Measurements from ENCODE around the gene ARL8B. TPM values are rescaled to one million over a fixed set of nuclear protein-coding genes. Genes with fewer than 3 reads are reported as not detected.

Gene ARL8B
- polyA plus RNA-seq, 1 donor (not counting 4 experiments of a cell fraction or from before 2014, with no cell fraction given) = 102 TPM

GRCh38 chr3:5190147-5190791, 68.2 kb downstream of the ARL8B start:
- no peaks in the 10 kb centered on the region for H3K9me1 ChIP-seq (ENCODE audit: control insufficient read depth, extremely low read depth, insufficient read depth, low read length)
- H3K9me3 ChIP-seq (ENCODE audit: control insufficient read depth, low read depth, low read length) = no peaks in the 10 kb centered on the region
- H3K27me3 ChIP-seq (ENCODE audit: control insufficient read depth, extremely low read depth, insufficient read depth, low read length) = no peaks in the 10 kb centered on the region
- peaks cover 3% of the 10 kb centered on the region for H4K20me1 ChIP-seq (ENCODE audit: control insufficient read depth, extremely low read depth, insufficient read depth, low read length)
- dilution Hi-C loops (cut with MboI; ENCODE audit: extremely low pct_ligation_motif_present, low sequenced_read_pairs) = no loop called here
- FAIRE-seq = no peak
- peak overlapping the region; percentile 99 for H3K4me2 ChIP-seq (ENCODE audit: control insufficient read depth, extremely low read depth, insufficient read depth, low read depth, low read length)
- peaks cover 5 to 11% of the 10 kb centered on the region in 2 experiments for H3K36me3 ChIP-seq (ENCODE audit: control insufficient read depth in 2 of 2, extremely low read depth in 1 of 2, insufficient read depth in 2 of 2, low read length in 2 of 2)
- no peak overlapping the region for H3K9ac ChIP-seq (ENCODE audit: control insufficient read depth, extremely low read depth, insufficient read depth, low read length)
- peak overlapping the region; percentile 1 to 97 (median 41) for H3K4me3 ChIP-seq (ENCODE audit: control insufficient read depth in 2 of 3, extremely low read depth in 1 of 3, insufficient read depth in 2 of 3, low read depth in 1 of 3, low read length in 3 of 3)
- TF ChIP-seq CTCF (optimal IDR thresholded peaks at IDR 0.05 in 1 of 3, IDR thresholded peaks at IDR 0.05 in 1 of 3, conservative IDR thresholded peaks at IDR 0.05 in 1 of 3; ENCODE audit: extremely low read depth in 1 of 3, insufficient read depth in 2 of 3, low read length in 3 of 3) = no peak
- no peak for TF ChIP-seq EZH2 (IDR thresholded peaks at IDR 0.05; ENCODE audit: low read length)
- no peak for DNase-seq (ENCODE audit: low read depth, low spot score)
- H3K4me1 ChIP-seq (ENCODE audit: control insufficient read depth, extremely low read depth, insufficient read depth, low read length) = peaks cover 51% of the 10 kb centered on the region
- H2AFZ ChIP-seq (ENCODE audit: control insufficient read depth, low read length) = no peak overlapping the region
- H3K27ac ChIP-seq (ENCODE audit: control insufficient read depth, insufficient read depth, low read length) = no peak overlapping the region
- H3K79me2 ChIP-seq (ENCODE audit: control insufficient read depth, insufficient read depth, low read length) = peaks cover 62% of the 10 kb centered on the region

GRCh38 chr3:5191555-5192304, 69.6 kb downstream of the ARL8B start:
- H2AFZ ChIP-seq (ENCODE audit: control insufficient read depth, low read length) = no peak overlapping the region
- H3K79me2 ChIP-seq (ENCODE audit: control insufficient read depth, insufficient read depth, low read length) = peaks cover 62% of the 10 kb centered on the region
- H3K27ac ChIP-seq (ENCODE audit: control insufficient read depth, insufficient read depth, low read length) = no peak overlapping the region
- H4K20me1 ChIP-seq (ENCODE audit: control insufficient read depth, extremely low read depth, insufficient read depth, low read length) = peaks cover 3% of the 10 kb centered on the region
- no peaks in the 10 kb centered on the region for H3K27me3 ChIP-seq (ENCODE audit: control insufficient read depth, extremely low read depth, insufficient read depth, low read length)
- peak overlapping the region; percentile 53 for H3K4me2 ChIP-seq (ENCODE audit: control insufficient read depth, extremely low read depth, insufficient read depth, low read depth, low read length)
- peaks cover 60% of the 10 kb centered on the region for H3K4me1 ChIP-seq (ENCODE audit: control insufficient read depth, extremely low read depth, insufficient read depth, low read length)
- dilution Hi-C loops (cut with MboI; ENCODE audit: extremely low pct_ligation_motif_present, low sequenced_read_pairs) = no loop called here
- no peak for TF ChIP-seq CTCF (optimal IDR thresholded peaks at IDR 0.05 in 1 of 3, IDR thresholded peaks at IDR 0.05 in 1 of 3, conservative IDR thresholded peaks at IDR 0.05 in 1 of 3; ENCODE audit: extremely low read depth in 1 of 3, insufficient read depth in 2 of 3, low read length in 3 of 3)
- TF ChIP-seq EZH2 (IDR thresholded peaks at IDR 0.05; ENCODE audit: low read length) = no peak
- no peaks in the 10 kb centered on the region for H3K9me3 ChIP-seq (ENCODE audit: control insufficient read depth, low read depth, low read length)
- FAIRE-seq = no peak
- no peaks in the 10 kb centered on the region for H3K9me1 ChIP-seq (ENCODE audit: control insufficient read depth, extremely low read depth, insufficient read depth, low read length)
- DNase-seq (ENCODE audit: low read depth, low spot score) = no peak
- peaks cover 7 to 11% of the 10 kb centered on the region in 2 experiments for H3K36me3 ChIP-seq (ENCODE audit: control insufficient read depth in 2 of 2, extremely low read depth in 1 of 2, insufficient read depth in 2 of 2, low read length in 2 of 2)
- H3K9ac ChIP-seq (ENCODE audit: control insufficient read depth, extremely low read depth, insufficient read depth, low read length) = no peak overlapping the region
- H3K4me3 ChIP-seq (ENCODE audit: control insufficient read depth in 2 of 3, extremely low read depth in 1 of 3, insufficient read depth in 2 of 3, low read depth in 1 of 3, low read length in 3 of 3) = peak overlapping the region in 1 of 3 experiments; percentile 17

Measured in keratinocyte (primary cell).